HG03439 (cell line): ENCODE results near the gene XAGE3.
"Not testable (repeated sequence)": the region's sequence is repeated elsewhere in the genome, so short reads cannot be mapped to it uniquely, and the experiment has no call there.

ENCODE experiments used
- ATAC-seq: cut with Tn5 transposase; IDR thresholded peaks from one replicate; pipeline ENCODE4 v1.9.1; 2021; ENCODE audit warnings: mild to moderate bottlenecking, moderate library complexity; ENCODE audit not compliant: unreplicated experiment

XAGE3 gene, protein sequence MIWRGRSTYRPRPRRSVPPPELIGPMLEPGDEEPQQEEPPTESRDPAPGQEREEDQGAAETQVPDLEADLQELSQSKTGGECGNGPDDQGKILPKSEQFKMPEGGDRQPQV

DNA sequence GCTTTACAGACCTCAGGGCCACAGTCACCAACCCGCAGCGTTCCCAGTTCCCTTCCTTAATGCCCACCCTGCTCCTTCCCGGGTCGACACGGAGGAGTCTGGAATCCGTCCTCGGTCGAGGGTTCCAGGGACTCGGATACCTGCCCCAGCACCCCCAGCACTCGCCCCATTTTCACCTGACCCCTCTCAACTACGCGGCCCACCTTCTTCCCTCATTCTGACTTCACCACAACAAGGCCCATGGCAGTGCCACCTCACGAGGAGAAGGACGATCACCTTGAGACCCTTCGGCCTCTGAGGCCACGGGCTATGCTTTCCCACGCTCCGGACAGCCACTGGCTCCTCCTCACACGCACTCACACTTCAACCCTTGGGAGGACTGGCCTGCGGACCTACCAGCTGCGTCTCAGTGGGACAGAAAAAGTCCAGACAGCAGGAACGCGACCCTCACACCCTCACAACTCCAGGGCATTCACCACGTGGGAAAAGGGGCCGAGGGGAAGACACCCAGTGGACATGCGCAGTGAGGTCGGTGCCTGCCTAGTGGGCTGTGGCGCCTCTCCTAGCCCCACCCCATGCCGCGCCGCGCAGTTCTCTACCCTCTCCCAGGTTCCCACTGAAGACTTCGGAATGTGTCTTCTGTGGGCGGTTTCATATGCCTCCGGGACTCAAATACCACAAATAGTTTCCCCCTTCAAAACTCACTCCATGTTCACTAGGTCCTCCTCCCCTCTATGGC lies at the start of gene XAGE3:
Gene XAGE3 (minus strand): TSS at position 474 of the 739 bp plus-strand sequence. CDS start 950 bp downstream, outside the sequence.
- no peak for ATAC-seq

DNA sequence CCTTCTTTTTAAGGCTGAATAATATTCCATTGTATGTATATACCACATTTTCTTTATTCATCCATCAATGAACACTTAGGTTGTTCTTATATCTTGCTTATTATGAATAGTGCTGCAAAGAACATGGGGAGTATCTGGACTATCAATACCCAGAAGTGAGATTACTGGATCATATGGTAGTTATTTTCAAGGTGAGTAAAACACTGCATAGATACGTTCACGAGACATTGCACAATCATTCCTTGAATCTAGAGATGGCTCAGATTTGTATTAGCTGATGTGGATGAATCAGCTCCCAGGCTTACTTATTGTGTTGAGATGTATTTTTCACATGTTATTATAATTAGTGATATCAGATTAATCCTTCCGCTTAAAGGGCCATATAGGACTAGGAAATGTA lies 46.8 kb upstream of the XAGE3 start:
- ATAC-seq, result not testable (repeated sequence)

DNA sequence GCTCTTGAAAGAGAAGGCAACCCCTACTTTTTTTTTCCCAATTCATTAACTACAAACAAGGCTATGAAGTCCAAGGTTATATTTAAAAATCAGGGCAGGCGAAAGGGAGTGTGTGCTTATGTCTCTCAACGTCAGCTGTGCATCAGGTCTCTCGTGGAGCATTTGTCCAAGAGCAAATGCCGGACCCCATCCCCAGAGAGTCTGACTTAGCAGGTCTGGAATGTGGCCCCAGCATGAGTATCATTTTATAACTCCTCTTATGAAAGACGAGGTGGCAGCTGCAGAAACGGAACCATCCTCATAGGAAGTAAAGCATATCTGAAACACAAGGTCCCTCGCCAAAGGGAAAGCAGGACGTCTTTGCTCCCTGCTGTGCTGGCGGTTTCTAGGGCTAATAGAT lies 45.8 kb upstream of the XAGE3 start:
- ATAC-seq, result not testable (repeated sequence)

DNA sequence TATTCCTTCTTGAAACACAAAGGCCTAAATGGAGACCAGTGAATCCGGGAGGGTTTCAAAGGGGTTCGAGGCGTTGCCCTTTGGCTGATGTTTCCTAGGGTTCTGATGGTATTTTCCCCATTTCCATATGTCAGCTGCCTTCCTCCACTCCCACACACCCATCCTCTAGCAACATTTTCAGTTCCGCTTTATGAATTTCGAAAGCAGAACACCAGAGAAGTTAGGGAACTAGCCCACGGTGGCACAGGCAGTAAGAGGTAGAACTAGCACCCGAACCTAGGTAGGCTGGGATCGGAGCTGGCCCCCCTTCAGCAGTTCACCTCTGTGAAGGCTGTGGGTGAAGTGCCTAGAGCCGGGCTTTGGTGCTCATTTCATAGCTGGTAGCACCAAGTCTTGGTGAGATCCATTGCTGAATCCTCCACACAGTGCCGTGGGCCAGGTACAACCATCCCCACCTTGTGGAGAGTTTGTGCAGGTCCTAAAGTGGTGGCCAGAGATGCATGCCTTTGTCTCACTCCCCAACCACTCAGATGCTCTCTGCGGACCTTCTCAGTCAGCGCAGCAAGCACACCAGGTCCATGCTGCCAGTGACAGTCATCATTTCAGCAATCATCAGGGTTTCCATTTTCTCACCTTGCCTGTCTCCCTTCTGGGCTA lies 41.6 kb upstream of the XAGE3 start:
- not testable (repeated sequence) for ATAC-seq

DNA sequence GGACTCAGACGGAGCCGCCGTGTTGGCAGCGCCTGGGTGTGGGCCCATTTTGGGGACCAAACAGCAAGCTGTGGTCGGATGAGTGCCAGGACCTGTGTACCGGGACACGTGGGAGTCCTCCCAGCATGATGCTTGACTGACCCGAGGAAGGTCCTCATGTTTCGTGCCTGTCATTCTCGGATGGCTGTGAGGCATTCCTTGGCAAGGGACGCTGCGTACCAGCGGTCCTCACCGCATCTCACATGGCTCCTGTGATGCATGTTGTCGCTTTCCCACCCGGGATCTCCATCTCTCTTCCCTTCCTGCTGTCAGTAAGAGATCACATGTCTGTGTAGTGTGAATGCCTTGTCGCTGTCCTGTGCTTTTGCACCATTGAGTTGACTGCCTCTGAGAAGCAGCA lies 40.0 kb upstream of the XAGE3 start:
- ATAC-seq, result not testable (repeated sequence)

DNA sequence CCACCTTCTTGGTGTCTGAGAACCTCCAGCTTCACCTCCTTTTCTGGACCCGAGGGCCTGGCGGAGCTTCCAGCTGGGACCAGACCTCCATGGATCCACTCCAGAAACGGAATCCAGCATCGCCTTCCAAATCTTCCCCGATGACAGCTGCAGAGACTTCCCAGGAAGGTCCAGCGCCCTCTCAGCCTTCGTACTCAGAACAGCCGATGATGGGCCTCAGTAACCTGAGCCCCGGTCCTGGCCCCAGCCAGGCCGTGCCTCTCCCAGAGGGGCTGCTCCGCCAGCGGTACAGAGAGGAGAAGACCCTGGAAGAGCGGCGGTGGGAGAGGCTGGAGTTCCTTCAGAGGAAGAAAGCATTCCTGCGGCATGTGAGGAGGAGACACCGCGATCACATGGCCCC lies 39.3 kb upstream of the XAGE3 start:
- not testable (repeated sequence) for ATAC-seq

DNA sequence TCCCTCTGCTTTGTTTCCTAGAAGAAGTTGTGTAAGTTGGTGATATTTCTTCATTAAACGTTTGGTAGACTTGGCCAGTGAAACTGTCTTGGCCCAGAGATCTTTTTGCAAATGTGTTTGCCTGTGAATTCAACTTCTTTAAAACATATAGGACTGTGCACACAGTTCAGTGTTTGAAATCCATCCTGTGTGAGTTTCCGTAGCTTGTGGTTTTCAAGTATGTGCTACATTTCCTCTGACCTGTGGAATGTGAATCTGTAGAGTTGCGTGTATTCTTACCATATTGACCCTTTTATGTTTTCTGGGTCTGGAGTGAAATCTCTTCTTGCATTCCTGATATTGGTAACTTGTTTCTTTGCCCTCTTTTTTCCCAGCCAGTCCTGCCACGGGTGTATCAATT lies 38.2 kb upstream of the XAGE3 start:
- not testable (repeated sequence) for ATAC-seq

DNA sequence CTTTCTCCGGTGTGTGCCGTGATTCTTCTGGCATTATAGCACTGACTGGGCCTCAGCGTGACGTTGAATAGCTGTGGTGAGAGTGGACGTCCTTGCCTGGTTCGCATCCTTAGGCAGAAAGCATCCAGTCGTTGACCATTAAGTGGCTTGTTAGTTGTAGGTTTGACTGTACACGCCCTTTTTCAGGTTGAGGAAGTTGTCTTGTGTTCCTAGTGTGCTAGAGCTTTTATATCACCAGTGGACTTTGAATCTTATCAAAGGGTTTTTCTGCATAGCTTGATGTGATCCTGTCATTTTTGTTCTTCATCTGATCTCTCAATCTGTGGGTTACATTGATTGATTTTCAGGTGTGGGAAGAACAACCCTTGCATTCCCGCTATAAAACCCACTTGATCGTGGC lies 37.6 kb upstream of the XAGE3 start:
- ATAC-seq, result not testable (repeated sequence)

DNA sequence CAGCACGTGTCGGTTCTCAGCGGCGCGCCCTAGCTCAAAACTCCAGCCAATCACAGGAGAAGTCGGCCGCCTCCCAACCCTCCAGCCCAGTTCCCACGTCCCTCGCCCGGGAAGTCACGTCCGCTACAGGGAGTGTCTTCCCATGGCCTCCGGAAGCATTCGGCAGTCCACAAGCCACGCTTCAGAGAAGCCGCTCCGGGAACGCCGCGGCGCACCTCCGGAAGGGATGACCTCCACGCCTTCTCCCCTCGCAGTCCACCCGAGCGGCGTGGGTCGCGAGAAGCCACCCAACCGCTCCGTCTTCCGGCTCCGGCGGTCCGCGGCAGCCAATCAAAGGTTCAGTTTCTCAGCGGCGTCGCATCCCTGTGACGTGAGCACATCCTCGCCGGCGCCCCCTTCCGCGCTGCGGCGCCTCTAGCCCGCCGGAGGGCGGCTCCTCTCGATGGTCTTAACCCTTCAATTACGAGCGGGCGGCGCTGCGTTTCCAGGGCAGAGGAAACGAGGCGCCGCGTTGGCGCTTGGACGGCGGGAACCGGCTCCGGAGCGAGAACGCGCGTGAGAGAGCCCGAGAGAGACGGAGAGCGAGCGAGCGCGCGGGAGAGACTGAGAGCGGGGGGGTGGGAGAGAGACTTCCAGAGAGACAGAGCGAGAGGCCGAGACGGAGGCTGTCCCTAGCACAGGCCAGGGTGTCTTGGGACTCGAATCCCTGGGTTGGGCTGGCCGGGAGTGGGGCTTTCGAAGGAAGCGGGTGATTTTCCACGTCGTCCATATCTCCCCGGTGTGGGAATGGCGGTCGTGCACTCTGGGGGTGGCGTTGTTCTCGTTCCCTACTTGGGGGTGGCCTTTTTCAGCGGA lies 29.2 kb upstream of the XAGE3 start, which contains the start of gene FAM156B:
Gene FAM156B (plus strand): TSS at position 476 of the 855 bp plus-strand sequence. CDS start 9,896 bp downstream, outside the sequence.
- ATAC-seq, result peak; percentile 95

DNA sequence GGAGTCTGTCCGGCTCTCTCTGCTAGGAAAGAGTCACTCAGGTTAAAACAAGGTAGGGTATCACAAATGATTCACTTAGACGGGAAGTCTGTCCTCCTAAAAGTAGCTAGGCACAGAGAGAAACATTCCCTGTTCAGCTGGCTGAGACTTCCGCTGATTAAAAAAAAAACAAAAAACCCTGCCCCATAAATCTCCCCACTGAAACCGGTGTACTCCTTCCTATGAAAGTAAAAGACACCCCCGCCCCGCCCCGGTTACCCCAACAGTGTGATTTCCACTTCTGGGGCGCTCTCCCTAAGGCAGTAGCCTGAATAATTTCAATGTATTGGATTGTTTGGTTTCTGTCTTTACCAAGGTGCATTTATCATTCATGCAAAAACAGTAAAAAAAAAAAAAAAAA lies 28.6 kb upstream of the XAGE3 start:
- peak; percentile 12 for ATAC-seq

DNA sequence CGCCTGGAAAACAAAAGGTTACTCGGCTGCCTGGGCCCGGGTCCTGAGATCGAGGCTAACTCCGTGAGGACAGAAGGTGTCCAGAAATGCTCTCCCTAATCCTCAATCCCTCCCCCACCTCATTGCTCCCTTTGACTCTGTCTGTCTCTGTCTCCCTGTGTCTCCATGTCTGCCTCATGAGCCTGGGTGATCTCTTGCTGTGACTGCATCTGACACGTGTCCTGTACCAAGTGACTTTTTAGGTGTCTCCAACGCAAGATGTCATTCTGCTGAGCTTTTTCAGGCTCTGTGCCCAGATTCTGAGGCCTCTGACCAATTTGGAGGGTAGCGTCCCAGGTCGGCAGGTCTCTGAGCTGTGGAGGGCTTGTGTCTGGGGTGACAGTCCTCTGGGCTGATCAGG lies 20.2 kb upstream of the XAGE3 start:
- ATAC-seq, result not testable (repeated sequence)

DNA sequence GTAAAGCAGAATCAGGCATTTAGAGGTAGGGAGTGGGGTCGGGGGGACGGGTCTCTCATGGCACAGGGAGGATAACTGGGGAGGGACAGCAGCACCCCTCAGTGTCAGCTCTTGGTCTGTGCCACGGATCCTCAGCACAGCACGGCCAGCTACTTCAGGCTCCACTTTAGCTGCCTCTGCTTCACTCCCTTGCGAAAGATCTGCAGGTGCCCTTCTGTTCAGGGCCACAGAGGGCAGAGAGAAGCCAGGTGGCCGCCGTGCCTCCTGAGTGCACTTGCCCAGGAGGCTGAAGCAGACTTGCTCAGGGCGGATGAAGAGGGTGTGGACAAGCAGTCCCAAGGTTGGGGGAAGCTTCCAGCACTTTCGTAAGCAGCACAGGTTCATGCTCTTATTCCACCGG lies 19.6 kb upstream of the XAGE3 start:
- not testable (repeated sequence) for ATAC-seq

DNA sequence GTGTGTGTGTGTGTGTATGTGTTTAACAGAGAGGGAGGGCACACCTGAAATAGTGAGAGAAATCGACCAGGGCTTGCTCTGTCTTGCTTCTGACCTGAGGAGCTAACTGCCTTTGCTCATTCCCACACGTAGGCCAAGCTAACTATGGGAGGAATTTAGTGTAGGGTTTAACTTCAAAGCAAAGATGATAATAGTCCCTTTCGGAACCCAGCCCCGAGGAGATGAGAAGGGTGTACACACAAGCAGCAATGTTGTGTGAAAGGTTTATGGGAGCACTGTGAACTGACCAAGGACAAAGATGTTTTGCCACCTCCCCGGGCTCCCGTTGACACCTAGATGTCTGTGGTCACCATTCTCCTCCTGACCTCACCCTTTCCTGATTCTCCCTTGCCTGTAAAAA lies 8.5 kb upstream of the XAGE3 start:
- ATAC-seq, result not testable (repeated sequence)

DNA sequence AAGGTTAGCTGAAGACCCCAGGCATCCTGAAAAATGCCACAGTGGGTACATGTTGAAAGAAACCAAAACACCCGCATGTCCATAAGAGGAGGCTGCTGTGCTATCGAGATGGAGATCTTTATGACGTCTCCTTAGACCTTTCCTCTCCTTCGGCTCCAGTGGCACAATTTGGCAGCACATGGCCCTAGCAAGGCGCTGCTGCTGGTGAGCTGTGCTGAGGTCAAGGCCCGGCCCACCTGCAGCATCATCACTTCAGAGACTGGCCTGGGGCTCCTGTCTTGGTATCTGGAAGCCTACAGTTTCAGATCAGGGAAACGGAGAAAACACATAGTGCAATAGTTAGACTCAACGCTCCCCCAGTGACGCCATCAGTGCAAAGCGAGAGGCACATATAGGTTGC lies 7.6 kb upstream of the XAGE3 start:
- ATAC-seq, result not testable (repeated sequence)

DNA sequence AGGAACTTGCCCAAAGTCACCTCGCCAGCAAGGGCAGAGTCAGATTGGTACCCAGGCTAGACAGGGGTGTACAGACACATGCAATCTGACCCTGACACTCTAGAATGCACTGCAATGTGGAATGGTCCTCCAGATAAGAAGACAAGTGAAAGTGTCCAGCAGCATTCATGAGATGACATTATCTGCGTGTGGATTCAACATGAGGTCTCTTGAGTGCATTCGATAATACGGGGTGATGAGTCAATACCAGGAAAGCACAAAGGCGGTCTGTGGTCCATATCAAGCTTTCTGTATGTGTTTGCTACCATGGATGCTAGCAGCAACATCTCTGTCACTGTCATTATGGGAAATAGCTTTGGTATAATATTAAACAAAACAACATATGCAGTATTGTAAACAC lies 6.8 kb upstream of the XAGE3 start:
- ATAC-seq, result no peak

DNA sequence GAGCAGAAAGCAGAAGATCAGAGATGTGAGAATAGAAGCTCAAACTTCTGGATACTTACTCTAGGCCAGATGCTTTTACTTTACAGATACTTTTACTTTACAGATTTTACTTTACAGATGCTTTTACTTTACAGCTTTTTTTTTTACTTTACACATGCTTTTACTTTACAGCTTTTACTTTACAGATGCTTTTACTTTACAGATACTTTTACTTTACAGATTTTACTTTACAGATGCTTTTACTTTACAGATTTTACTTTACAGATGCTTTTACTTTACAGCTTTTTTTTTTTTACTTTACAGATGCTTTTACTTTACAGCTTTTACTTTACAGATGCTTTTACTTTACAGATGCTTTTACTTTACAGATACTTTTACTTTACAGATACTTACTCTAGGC lies 5.9 kb upstream of the XAGE3 start:
- ATAC-seq, result not testable (repeated sequence)

DNA sequence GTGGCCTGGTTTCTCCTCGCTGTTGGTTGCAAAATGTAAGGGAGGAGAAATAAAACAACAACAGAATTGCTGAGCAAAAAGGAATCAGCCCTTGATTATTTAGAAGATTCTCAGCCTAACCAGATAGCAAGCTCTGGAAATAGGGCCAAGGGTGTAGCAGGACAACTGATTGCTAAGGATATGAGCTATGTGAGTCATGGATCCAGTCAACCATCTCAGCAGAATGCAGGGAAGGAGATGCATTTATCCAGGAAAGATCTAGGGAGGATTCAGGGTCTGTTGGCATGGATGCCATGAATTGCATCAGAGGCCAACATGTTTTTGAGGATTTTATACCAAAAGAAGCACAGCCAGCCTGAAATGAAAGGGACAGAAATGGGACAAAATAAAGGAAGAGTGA lies 2.2 kb upstream of the XAGE3 start:
- ATAC-seq, result no peak

DNA sequence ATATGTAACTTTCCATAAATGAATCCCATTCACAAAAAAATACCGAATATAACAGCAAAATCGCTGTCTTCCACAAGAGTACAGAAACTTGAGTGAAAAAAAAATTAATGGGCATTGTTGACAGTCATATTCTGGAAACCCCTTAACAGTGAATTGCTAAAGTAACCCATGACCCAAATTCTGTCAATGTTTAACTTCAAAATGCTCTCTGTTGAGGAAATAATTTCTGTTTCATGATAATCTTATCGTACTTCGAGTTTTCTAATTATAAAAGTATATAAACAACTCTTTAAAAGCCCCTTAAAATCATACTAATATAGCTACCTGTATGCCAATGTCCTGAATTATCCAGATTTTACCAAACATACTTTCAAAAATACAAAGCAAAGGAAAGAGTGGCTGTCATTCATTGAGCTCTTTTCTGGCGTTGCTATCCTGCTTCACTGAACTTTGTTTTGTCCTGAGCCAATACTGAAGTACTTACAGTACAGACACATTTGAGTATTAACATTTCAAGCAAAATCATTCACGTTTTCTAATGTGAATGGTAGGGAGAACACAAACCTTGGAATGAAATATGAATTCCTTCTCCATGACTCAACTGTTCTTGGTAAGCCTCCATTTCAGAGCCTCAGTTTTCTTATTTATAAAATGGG lies 2.4 kb downstream of the XAGE3 start:
- ATAC-seq, result no peak

DNA sequence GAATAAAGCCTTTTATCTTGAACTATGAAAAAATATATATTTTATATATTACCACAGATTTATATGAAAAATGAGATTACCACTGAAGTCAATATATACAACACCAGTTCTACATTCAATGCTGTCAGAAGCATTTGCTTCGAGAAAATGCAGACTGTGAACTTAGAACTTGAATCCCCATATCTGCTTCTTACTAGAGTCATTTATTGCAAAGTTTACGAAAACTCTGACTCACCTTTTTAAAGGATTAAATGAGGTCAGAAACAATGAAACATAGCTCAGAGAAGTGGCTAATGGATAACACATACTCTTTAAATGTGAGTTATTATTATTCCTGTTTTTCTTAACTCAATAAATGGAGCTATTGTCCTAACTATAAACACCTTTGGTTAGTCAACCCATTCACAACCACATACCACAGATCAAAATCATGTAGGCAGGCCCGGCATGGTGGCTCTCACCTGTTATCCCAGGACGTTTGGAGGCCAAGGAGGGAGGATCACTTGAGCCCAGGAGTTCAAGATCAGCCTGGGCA lies 10.8 kb downstream of the XAGE3 start:
- ATAC-seq, result not testable (repeated sequence)

DNA sequence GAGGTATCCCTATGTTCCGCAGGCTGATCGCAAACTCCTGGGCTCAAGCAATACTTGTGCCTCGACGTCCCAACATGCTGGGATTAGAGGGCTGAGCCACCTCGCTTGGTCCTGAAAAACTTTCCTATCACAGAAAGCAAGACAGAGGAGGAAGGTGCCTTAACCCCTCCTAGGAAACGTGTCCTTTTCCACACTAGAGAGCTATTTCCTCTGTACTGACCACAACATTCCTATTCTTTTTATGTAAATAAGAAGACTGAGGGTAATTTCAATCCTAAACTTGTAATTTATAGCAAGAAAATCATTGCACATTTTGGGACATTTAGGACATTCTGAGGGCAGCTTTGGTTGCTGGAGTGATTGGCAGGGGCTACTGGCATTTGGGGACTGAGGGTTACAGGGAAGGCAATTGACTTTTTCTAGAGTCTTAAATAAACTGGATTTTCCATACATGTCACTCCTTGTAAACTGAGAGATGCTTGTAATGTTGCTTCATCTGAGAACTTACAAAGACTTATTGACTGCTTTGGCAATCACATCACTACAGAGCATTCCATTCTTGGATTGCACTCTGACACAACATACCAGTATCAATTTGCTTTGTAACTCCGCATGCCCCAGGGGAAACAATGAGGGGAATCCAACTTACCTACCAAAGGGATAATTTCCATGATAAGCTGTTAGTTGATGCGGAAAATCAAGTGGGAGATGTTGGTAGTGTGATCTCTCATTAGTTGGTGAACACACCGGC lies 15.6 kb downstream of the XAGE3 start:
- no peak for ATAC-seq
